Brain pericyte (primary cell): Measurements from ENCODE around the gene CASP14.
"Not testable (repeated sequence)": the region's sequence is repeated elsewhere in the genome, so short reads cannot be mapped to it uniquely, and the experiment has no call there.

Source experiments
- DNase-seq: peaks from one replicate; pipeline ENCODE4 v3.0.0-alpha.2; 2012; ENCODE audit warnings: low read depth, low spot score

Gene CASP14

DNA sequence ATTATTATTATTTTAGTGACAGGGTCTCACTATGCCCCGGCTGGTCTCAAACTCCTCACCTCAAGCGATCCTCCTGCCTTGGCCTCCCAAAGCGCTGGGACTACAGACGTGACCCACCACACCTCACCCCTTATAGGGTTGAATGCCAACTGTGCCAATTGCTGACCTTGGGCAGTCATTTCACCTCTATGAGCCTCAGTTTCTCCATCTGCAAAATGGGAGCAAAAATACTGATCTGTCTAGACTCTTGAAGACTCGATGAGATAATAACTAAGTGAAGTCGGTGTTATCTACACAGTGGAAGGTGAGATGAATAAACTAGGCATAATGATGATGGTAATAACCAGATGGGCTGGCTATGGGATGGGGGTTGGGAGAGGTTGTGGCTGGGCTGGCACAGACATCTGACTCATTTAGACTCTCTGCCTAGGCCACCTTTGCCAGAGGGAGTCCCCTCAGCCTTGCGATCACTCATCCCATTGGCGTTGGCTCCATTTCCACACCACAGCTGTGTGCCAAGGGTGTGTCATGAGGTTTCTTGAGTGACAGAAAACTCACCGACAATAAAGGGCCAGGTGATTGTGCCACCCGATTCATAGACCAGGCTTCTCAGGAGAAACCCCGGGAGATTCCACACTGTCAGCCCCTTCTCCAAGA lies at the start of gene CASP14:
Gene CASP14 (plus strand): TSS at position 596 of the 657 bp plus-strand sequence. CDS start 2,772 bp downstream, outside the sequence.
- no peak for DNase-seq

GRCh38 chr19:15008308-15008707 lies 41.0 kb upstream of the CASP14 start:
- no peak for DNase-seq

- DNase-seq, result no peak
These were observed 38.6 kb upstream of the CASP14 start for GRCh38 chr19:15010501-15011300.

- DNase-seq, result no peak
These were observed 34.7 kb upstream of the CASP14 start for GRCh38 chr19:15014579-15014978.

GRCh38 chr19:15015946-15016542 lies 33.2 kb upstream of the CASP14 start:
- no peak for DNase-seq

DNA sequence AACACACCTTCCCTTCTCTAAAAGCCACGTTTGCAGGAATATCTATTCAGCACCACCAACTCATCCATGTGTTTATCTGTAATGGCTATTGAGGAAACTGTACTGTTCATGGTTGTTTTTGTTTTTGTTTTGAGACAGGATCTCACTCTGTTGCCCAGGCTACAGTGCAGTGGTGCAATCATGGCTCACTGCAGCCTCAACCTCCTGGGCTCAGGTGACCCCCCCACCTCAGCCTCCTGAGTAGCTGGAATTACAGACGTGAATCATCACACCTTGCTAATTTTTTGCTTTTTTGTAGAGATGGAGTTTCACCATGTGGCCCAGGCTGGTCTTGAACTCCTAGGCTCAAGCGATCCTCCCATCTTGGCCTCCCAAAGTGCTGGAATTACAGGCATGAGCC lies 30.4 kb upstream of the CASP14 start:
- not testable (repeated sequence) for DNase-seq

DNA sequence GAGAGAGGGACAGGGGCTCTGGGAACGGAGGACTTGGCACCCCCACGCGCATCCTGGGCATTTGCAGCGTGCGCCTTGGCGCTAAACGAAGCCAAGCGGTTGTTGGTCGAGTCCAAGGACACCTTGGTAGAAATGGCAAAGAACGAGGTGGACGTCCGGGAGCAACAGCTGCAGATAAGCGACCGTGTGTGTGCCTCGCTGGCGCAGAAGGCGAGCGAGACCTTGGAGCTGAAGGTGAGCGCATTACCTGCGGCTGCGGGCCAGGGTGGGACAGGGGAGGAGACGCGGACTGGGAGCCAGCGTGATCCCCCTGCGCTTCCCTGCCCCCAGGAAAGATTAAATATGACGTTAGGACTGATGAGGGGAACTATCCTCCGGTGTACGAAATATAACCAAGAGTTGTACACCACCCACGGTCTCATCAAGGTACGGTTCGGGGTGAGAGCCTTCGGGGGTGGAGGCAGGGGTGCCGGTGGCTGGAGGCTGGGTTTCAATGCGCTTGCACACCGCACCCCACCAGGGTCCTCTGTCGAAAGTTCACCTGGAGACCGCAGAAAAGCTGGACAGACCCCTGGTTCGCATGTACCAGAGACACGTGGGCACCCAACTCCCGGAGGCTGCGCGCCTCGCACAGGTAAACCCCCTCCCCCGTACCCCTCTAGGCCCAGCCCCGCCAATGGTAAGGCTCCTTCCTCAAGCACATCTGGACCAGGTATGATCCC lies 27.8 kb upstream of the CASP14 start:
- no peak for DNase-seq

- DNase-seq, result no peak
These were observed 26.5 kb upstream of the CASP14 start for GRCh38 chr19:15022752-15023151.

DNA sequence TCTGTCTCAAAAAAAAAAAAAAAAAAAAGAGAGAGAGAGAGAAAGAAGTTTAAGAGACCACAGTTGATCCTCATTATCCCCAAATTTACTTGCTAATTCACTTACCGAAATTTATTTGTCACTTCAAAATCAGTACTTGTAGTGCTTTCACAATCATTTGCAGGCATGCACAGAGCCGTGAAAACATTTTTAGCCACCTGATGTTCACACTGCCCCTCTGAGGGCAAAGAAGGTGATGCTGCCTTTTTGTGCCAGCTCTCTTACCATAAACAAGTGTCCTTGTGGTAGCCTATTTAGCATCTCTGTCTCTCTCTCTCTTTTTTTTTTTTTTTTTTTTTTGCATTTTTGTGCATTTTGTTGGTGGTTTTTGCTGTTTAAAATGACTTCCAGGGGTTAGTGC lies 24.1 kb upstream of the CASP14 start:
- no peak for DNase-seq

GRCh38 chr19:15028490-15028889 lies 20.8 kb upstream of the CASP14 start:
- DNase-seq, result no peak

DNA sequence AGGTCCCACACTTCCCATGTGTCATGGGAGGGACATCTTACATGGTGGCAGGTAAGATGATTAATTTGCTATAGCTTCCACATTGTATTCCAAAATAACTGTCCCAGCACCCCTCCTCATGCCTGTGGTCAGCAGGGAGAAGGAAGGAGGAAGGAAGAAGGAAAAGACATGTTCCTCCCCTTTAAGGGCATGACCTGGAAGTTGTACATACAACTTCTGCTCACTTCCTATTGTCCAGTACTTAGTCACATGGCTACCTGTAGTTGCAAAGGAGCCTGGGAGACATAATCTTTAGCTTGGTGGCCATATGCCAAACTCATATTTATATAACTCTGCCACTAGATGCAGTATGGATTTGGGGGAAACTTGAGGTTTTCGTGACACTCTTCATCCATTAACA lies 17.6 kb upstream of the CASP14 start:
- DNase-seq, result no peak

DNA sequence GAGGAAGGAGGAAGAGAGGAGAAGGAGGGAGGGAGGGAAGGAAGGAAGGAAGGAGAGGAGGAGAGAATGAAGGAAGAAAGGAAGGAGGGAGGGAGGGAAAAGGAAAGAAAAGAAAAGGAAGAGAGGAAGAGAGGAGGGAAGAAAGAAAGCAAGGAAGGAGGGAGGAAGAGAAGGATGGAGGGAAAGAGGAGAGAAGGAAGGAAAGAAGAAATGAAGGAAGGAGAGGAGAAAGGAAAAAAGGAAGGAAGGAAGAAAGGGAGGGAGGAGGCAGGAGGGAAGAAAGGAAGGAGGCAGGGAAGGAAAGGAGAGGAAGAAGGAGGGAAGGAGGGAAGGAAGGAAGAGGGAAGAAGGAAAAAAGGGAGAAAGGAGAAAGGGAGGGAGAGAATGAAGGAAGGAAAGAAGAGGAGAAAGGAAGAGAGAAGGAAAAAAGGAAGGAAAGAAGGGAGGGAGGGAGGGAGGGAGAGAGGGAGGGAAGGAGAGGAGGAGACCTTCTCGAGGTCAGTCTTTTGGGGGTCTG lies 13.4 kb upstream of the CASP14 start:
- no peak for DNase-seq

- DNase-seq, result no peak
These were observed 11.7 kb upstream of the CASP14 start for GRCh38 chr19:15037586-15037985.

DNA sequence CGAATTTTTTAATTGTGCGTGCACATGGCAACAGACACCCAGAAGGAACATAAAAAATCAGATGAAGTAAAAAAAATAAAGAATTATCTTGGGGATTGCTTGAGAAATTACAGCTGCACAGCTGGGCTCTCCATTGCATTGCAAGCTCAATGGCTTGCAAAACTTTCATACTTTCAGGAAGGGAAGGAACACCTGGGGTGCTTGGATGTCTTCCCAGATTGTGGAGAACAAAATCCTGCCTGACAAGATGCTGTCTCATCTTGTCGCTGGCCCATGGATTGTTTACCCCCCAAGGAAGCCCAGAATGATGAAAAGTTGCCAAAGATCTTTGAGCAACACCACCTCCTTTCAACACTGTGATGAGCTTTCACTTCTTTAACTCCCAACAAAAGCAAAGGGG lies 11.0 kb upstream of the CASP14 start:
- peak; percentile 34 for DNase-seq

DNA sequence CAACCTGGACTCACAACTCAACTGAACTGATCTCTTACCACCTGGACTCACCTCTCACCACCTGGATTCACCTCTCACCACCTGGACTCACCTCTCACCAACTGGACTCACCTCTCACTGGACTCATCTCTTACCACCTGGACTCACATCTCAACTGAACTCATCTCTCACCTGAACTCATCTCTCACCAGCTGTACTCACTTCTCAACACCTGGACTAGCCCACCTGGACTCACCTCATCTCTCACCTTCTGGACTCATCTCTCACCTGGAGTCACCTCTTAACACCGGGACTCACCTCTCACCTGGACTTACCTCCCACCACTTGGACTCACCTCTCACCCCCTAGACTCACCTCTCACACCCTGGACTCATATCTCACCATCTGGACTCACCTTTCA lies 7.3 kb upstream of the CASP14 start:
- no peak for DNase-seq

GRCh38 chr19:15042826-15043225 lies 6.5 kb upstream of the CASP14 start:
- DNase-seq, result no peak

- DNase-seq, result no peak
These were observed 3.8 kb upstream of the CASP14 start for GRCh38 chr19:15045506-15045905.

DNA sequence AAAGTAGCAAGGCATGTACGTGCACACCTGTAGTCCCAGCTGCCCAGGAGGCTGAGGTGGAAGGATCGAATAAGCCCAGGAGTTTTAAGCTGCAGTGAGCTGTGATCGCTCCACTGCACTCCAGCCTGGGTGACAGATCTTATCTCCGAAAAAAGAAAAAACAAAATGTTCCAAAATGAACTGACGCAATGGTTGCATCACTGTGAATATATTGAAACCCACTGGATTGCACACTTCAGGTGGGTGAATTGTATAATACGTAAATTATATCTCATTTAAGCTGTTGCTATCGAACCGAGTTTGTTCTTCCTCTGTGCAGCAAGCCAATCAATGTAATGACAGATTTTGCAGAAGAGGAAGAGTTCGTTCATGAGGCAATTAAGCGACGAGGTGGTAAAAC lies 1.6 kb upstream of the CASP14 start:
- DNase-seq, result no peak

- DNase-seq, result no peak
These were observed 1.2 kb upstream of the CASP14 start for GRCh38 chr19:15048128-15048527.

DNA sequence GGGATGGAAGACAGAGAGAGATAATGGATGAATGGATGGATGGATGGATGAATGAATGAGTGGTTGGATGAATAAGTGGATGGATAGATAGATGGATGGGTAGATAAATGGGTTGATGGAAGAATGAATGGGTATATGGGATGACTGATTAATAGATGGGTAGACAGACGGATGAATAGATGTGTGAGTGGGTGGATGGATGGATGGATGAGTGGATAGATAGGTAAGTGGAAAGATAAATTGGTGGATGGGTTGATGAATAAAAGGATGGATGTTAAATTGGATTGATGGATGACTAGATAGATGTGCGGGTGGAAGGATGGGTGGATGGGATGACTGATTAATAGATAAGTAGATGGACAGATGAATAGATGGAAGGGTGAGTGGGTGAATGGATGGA lies 1.4 kb downstream of the CASP14 start:
- no peak for DNase-seq

GRCh38 chr19:15062036-15062435 lies 12.8 kb downstream of the CASP14 start:
- DNase-seq, result no peak

GRCh38 chr19:15070386-15070785 lies 21.1 kb downstream of the CASP14 start:
- DNase-seq, result not testable (repeated sequence)
